Liver (tissue), 9 donors: Measurements from ENCODE around the gene PPWD1. TPM values are rescaled to one million over a fixed set of nuclear protein-coding genes. Genes with fewer than 3 reads are reported as not detected.
"Not testable (repeated sequence)": the region's sequence is repeated elsewhere in the genome, so short reads cannot be mapped to it uniquely, and the experiment has no call there.

Experiments
- DNase-seq: peaks from one replicate; pipeline ENCODE4 v3.0.0-alpha.2; 2017; ENCODE audit warnings: low spot score
- H3K27ac ChIP-seq, 2 donors: one replicate each; pipeline ENCODE4 v1.7.0; 2013; ENCODE audit warnings: inconsistent platforms in 2 of 2, low read length in 2 of 2, control low read depth in 1 of 2, low read depth in 1 of 2, mild to moderate bottlenecking in 1 of 2
- H3K27me3 ChIP-seq, 4 donors: one replicate each; pipeline versions ENCODE4 v1.6.1 to v1.7.0; 2013; ENCODE audit warnings: low read length in 3 of 4, inconsistent platforms in 1 of 4, mild to moderate bottlenecking in 1 of 4, moderate library complexity in 1 of 4; ENCODE audit not compliant: control insufficient read depth in 4 of 4, insufficient read depth in 4 of 4
- H3K36me3 ChIP-seq, 4 donors: one replicate each; pipeline versions ENCODE4 v1.6.1 to v1.7.0; 2013; ENCODE audit warnings: low read length in 3 of 4, mild to moderate bottlenecking in 3 of 4, low read depth in 1 of 4, moderate library complexity in 1 of 4; ENCODE audit not compliant: control insufficient read depth in 4 of 4, insufficient read depth in 3 of 4
- H3K4me1 ChIP-seq, 4 donors: one replicate each; pipeline versions ENCODE4 v1.6.1 to v1.7.0; 2013; ENCODE audit warnings: low read length in 3 of 4, mild to moderate bottlenecking in 3 of 4, moderate library complexity in 1 of 4; ENCODE audit not compliant: control insufficient read depth in 4 of 4, insufficient read depth in 4 of 4
- H3K4me3 ChIP-seq, 3 donors: one replicate each; pipeline versions ENCODE4 v1.6.1 to v1.7.0; 2013; ENCODE audit warnings: low read length in 3 of 3, control low read depth in 1 of 3, low read depth in 1 of 3, mild to moderate bottlenecking in 1 of 3
- H3K9ac ChIP-seq, 2 donors: one replicate each; pipeline ENCODE4 v1.7.0; 2013; ENCODE audit warnings: low read length in 2 of 2, mild to moderate bottlenecking in 2 of 2, moderate library complexity in 2 of 2, control low read depth in 1 of 2, low read depth in 1 of 2
- H3K9me3 ChIP-seq, 4 donors: one replicate each; pipeline versions ENCODE4 v1.6.1 to v1.7.0; 2013; ENCODE audit warnings: low read length in 3 of 4; ENCODE audit not compliant: control insufficient read depth in 4 of 4
- ATF3 ChIP-seq: IDR thresholded peaks from 2 replicates; pipeline ENCODE4 v1.6.1; 2016; ENCODE audit warnings: antibody characterized with exemption
- EGR1 ChIP-seq, 2 donors: IDR thresholded peaks; 2 replicates each; pipeline ENCODE4 v1.6.1; 2016 to 2018; ENCODE audit warnings: antibody characterized with exemption in 2 of 2, low read depth in 2 of 2
- FOXA2 ChIP-seq: IDR thresholded peaks from 2 replicates; pipeline ENCODE4 v1.6.1; 2016; ENCODE audit warnings: antibody characterized with exemption
- GABPA ChIP-seq, 2 donors: IDR thresholded peaks in 1 of 2; conservative IDR thresholded peaks in 1 of 2; 2 replicates each; pipeline ENCODE4 v1.6.1; 2016; ENCODE audit warnings: antibody characterized with exemption in 2 of 2, mild to moderate bottlenecking in 1 of 2, moderate library complexity in 1 of 2
- MAX ChIP-seq: IDR thresholded peaks from 2 replicates; pipeline ENCODE4 v1.6.1; 2016; ENCODE audit warnings: antibody characterized with exemption
- RXRA ChIP-seq, 2 donors: IDR thresholded peaks; 2 replicates each; pipeline ENCODE4 v1.6.1; 2017 to 2018; ENCODE audit warnings: antibody characterized with exemption in 2 of 2, mild to moderate bottlenecking in 1 of 2
- SP1 ChIP-seq: IDR thresholded peaks from 2 replicates; pipeline ENCODE4 v1.6.1; 2018; ENCODE audit warnings: antibody characterized with exemption, mild to moderate bottlenecking
- YY1 ChIP-seq: IDR thresholded peaks from 2 replicates; pipeline ENCODE4 v1.6.1; 2016; ENCODE audit warnings: antibody characterized with exemption, mild to moderate bottlenecking
- WGBS: extraction: QIAGEN DNeasy Blood & Tissue Kit; methylation state at CpG from one replicate; pipeline ENCODE4 v1.1.7; 2013; 5-methylcytosine and 5-hydroxymethylcytosine counted together
- polyA plus RNA-seq, 2 donors: library from polyadenylated mRNA; stranded (reverse) in 1 of 2; unstranded in 1 of 2; fragments of 200-250 nt in 1 of 2; fragments of >200 nt in 1 of 2; fragmentation: Nextera tagmentation in 1 of 2; extraction: Ambion mirVana in 1 of 2; gene quantifications; one replicate each; pipeline versions ENCODE4 v1.2.1 to v1.2.3, GENCODE V29; 2013 to 2015
- total RNA-seq, 2 donors: library from RNA; depleted of rRNA; stranded (reverse); fragments of >200 nt; gene quantifications; one replicate each; pipeline ENCODE4 v1.2.3, GENCODE V29; 2014
- donor health status: healthy.
- donor health status: healthy.
- donor health status: healthy.
- donor health status: healthy.
- donor health status: healthy.

Gene PPWD1
- total and polyA plus RNA-seq, 4 donors: 5.8 to 23.7 (median 11.8) TPM

- H3K9me3 ChIP-seq: no peaks in the 10 kb centered on the region
- no peaks in the 10 kb centered on the region for H3K4me1 ChIP-seq
- TF ChIP-seq FOXA2 (no peak), ATF3 (no peak), EGR1 (IDR thresholded peaks at IDR 0.05; ENCODE audit: low read depth in 2 of 2) (no peak), GABPA (IDR thresholded peaks at IDR 0.05 in 1 of 2, conservative IDR thresholded peaks at IDR 0.05 in 1 of 2) (no peak), MAX (no peak)
- no peak overlapping the region for H3K27ac ChIP-seq
- H3K27me3 ChIP-seq: no peaks in the 10 kb centered on the region
- H3K36me3 ChIP-seq: peaks cover 1 to 30% (median 28%) of the 10 kb centered on the region in 4 donors
- no peak overlapping the region for H3K9ac ChIP-seq
- H3K4me3 ChIP-seq: no peak overlapping the region
- DNase-seq: no peak
Measured at GRCh38 chr5:65577141-65577540, 14.0 kb downstream of the PPWD1 start.

GRCh38 chr5:65588694-65589093 is 25.6 kb downstream of the PPWD1 start:
- H3K27me3 ChIP-seq: no peaks in the 10 kb centered on the region
- no peaks in the 10 kb centered on the region for H3K4me1 ChIP-seq
- 92% methylated on average over 2 of the region's 2 CpGs for WGBS
- H3K9me3 ChIP-seq: no peaks in the 10 kb centered on the region
- no peak overlapping the region for H3K9ac ChIP-seq
- no peak overlapping the region for H3K4me3 ChIP-seq
- no peak for DNase-seq
- TF ChIP-seq RXRA (IDR thresholded peaks at IDR 0.05): no peak
- H3K27ac ChIP-seq: no peak overlapping the region
- peaks cover 4 to 63% (median 48%) of the 10 kb centered on the region in 4 donors for H3K36me3 ChIP-seq

GRCh38 chr5:65601761-65602160 is 38.7 kb downstream of the PPWD1 start:
- not testable (repeated sequence) for H3K9ac ChIP-seq, H3K4me1 ChIP-seq, H3K4me3 ChIP-seq, H3K27ac ChIP-seq, H3K9me3 ChIP-seq, DNase-seq, H3K27me3 ChIP-seq
- 98% methylated on average over 1 of the region's 1 CpG for WGBS
- peaks cover 5 to 50% (median 35%) of the 10 kb centered on the region in 4 donors for H3K36me3 ChIP-seq

GRCh38 chr5:65611524-65611923 is 48.4 kb downstream of the PPWD1 start:
- no peaks in the 10 kb centered on the region for H3K9me3 ChIP-seq
- WGBS: 61% methylated on average over 3 of the region's 3 CpGs
- peaks cover 5 to 60% (median 42%) of the 10 kb centered on the region in 4 donors for H3K36me3 ChIP-seq
- no peaks in the 10 kb centered on the region for H3K4me1 ChIP-seq
- no peak overlapping the region for H3K4me3 ChIP-seq
- TF ChIP-seq FOXA2 (no peak), YY1 (no peak), ATF3 (no peak), SP1 (peak; percentile 12)
- no peak overlapping the region for H3K27ac ChIP-seq
- H3K27me3 ChIP-seq: no peaks in the 10 kb centered on the region
- DNase-seq: no peak
- H3K9ac ChIP-seq: no peak overlapping the region
